Panc1 (cell line): ENCODE measurements around the gene SDS. TPM values are rescaled to one million over a fixed set of nuclear protein-coding genes. Genes with fewer than 3 reads are reported as not detected.

Experiments used
- ATAC-seq: fragments of 200-7000 bp; cut with Tn5 transposase; 2 replicates; pipeline ENCODE4 v1.9.1; 2020; ENCODE audit warnings: mild to moderate bottlenecking, moderate library complexity
- BruUV-seq: library from RNA; stranded (reverse); fragments of 400-500 nt; replicated peaks from 2 replicates; lab custom pipeline; 2021; lab: Mats Ljungman, UMichigan
- CTCF ChIA-PET: fragments of 300-600 bp; sonication (Branson Sonifier 250); formaldehyde crosslinking; loops from one replicate; lab custom pipeline; 2022; ENCODE audit warnings: antibody characterized with exemption; lab: Charles Lee
- POLR2A ChIA-PET: fragments of 300-600 bp; sonication (Branson Sonifier 250); formaldehyde crosslinking; loops from one replicate; lab custom pipeline; 2022; ENCODE audit warnings: antibody characterized with exemption; lab: Charles Lee
- DNase-seq: peaks from one replicate; pipeline ENCODE4 v3.0.0-alpha.2; 2010; ENCODE audit warnings: low read depth, low spot score
- H3K27ac ChIP-seq: 2 replicates; pipeline ENCODE4 v1.5.1; 2011; ENCODE audit warnings: mild to moderate bottlenecking, low read length, inconsistent platforms
- H3K27me3 ChIP-seq: fragments of 200-500 bp; sonication (Bioruptor generic); 2 replicates; pipeline ENCODE4 v1.6.0; 2014; ENCODE audit warnings: low read length, inconsistent platforms; ENCODE audit not compliant: control insufficient read depth, insufficient read depth
- H3K36me3 ChIP-seq: fragments of 200-500 bp; sonication (Bioruptor generic); 2 replicates; pipeline ENCODE4 v1.5.1; 2014; ENCODE audit warnings: inconsistent platforms, mild to moderate bottlenecking, low read length, moderate library complexity; ENCODE audit not compliant: control insufficient read depth, insufficient read depth
- H3K4me1 ChIP-seq: 2 replicates; pipeline ENCODE4 v1.5.1; 2011; ENCODE audit warnings: inconsistent platforms, mild to moderate bottlenecking, low read length, moderate library complexity; ENCODE audit not compliant: control insufficient read depth, insufficient read depth
- H3K4me3 ChIP-seq, 2 experiments: 2 replicates each; pipeline ENCODE4 v1.5.1; 2011 to 2012; ENCODE audit warnings: low read depth in 2 of 2, low read length in 2 of 2, mild to moderate bottlenecking in 2 of 2, inconsistent platforms in 1 of 2, moderate library complexity in 1 of 2
- H3K9me3 ChIP-seq: fragments of 200-500 bp; sonication (Bioruptor generic); 2 replicates; pipeline ENCODE4 v1.5.1; 2014; ENCODE audit warnings: low read depth, mild to moderate bottlenecking, inconsistent platforms, low read length, moderate library complexity; ENCODE audit not compliant: control insufficient read depth, insufficient read depth
- CTCF ChIP-seq: fragments of 450-650 bp; IDR thresholded peaks from 2 replicates; pipeline ENCODE4 v1.5.1; 2017; ENCODE audit warnings: mild to moderate bottlenecking
- POLR2AphosphoS5 ChIP-seq: IDR thresholded peaks from 2 replicates; pipeline ENCODE4 v1.6.1; 2012; ENCODE audit warnings: mild to moderate bottlenecking, low read depth, low read length, moderate library complexity
- REST ChIP-seq, 2 experiments: IDR thresholded peaks; 2 replicates each; pipeline ENCODE4 v1.6.1; 2011 to 2012; ENCODE audit warnings: low read depth in 2 of 2, control low read depth in 1 of 2, low read length in 1 of 2, mild to moderate bottlenecking in 1 of 2, moderate library complexity in 1 of 2; ENCODE audit not compliant: insufficient read depth in 1 of 2
- SIN3A ChIP-seq: IDR thresholded peaks from 2 replicates; pipeline ENCODE4 v1.6.1; 2012; ENCODE audit warnings: low read depth, mild to moderate bottlenecking, low read length, moderate library complexity, borderline replicate concordance; ENCODE audit not compliant: insufficient read depth
- TCF7L2 ChIP-seq: IDR thresholded peaks from 2 replicates; pipeline ENCODE4 v1.6.1; 2011; ENCODE audit warnings: mild to moderate bottlenecking, low read depth, low read length, inconsistent platforms
- in situ Hi-C: cut with HindIII; loops from 2 replicates; pipeline ENCODE4 v1.10.0; 2016; ENCODE audit warnings: low sequenced_read_pairs, low pct_unique_long_range_greater_than_20kb
- intact Hi-C: fragments of 100-400 bp; cut with micrococcal nuclease; formaldehyde crosslinking; loops from one replicate; pipeline ENCODE4 v1.10.0; 2022; ENCODE audit not compliant: unreplicated experiment
- total RNA-seq: library from RNA; stranded (reverse); gene quantifications from one replicate; pipeline ENCODE4 v1.2.1, GENCODE V29; 2021; ENCODE audit not compliant: unreplicated experiment

Gene SDS
- total RNA-seq, 1 experiment from 2014 or later: 0.15 TPM

- POLR2A ChIA-PET: no interaction called here
- CTCF ChIA-PET: no interaction called here
Measured at GRCh38 chr12:113391650-113392337, 11.9 kb downstream of the SDS start.

GRCh38 chr12:113391145-113391544 is 12.5 kb downstream of the SDS start:
- H3K36me3 ChIP-seq: no peaks in the 10 kb centered on the region
- in situ Hi-C loops (no loop called here), intact Hi-C loops (no loop called here)
- no peaks in the 10 kb centered on the region for H3K27me3 ChIP-seq
- ATAC-seq: no peak
- BruUV-seq: no TSS peak
- no peak for DNase-seq
- no peak overlapping the region for H3K27ac ChIP-seq
- H3K4me1 ChIP-seq: no peaks in the 10 kb centered on the region
- ChIA-PET POLR2A (no interaction called here), CTCF (no interaction called here)
- TF ChIP-seq REST (IDR thresholded peaks at IDR 0.05; ENCODE audit: insufficient read depth in 1 of 2, low read depth in 2 of 2, low read length in 1 of 2): no peak
- TF ChIP-seq SIN3A: no peak
- TF ChIP-seq POLR2AphosphoS5: no peak
- TF ChIP-seq TCF7L2: no peak
- no peak for TF ChIP-seq CTCF
- no peaks in the 10 kb centered on the region for H3K9me3 ChIP-seq
- H3K4me3 ChIP-seq: no peak overlapping the region

More at GRCh38 chr12:113391650-113392337, 11.9 kb downstream of the SDS start:
- ATAC-seq (no peak), DNase-seq (no peak)
- no peak for TF ChIP-seq SIN3A
- no peak for TF ChIP-seq POLR2AphosphoS5
- no peak overlapping the region for H3K4me3 ChIP-seq
- BruUV-seq: no TSS peak
- no peaks in the 10 kb centered on the region for H3K36me3 ChIP-seq
- intact Hi-C loops: no loop called here
- in situ Hi-C loops: no loop called here
- H3K27ac ChIP-seq: no peak overlapping the region
- H3K27me3 ChIP-seq: no peaks in the 10 kb centered on the region
- no peaks in the 10 kb centered on the region for H3K4me1 ChIP-seq
- H3K9me3 ChIP-seq: no peaks in the 10 kb centered on the region
